ENCODE results near the gene ST6GAL1.

ST6GAL1 gene

GRCh38 chr3:187084126-187084525, 153.8 kb downstream of the ST6GAL1 start:
- DNase-seq, result no peak

DNA sequence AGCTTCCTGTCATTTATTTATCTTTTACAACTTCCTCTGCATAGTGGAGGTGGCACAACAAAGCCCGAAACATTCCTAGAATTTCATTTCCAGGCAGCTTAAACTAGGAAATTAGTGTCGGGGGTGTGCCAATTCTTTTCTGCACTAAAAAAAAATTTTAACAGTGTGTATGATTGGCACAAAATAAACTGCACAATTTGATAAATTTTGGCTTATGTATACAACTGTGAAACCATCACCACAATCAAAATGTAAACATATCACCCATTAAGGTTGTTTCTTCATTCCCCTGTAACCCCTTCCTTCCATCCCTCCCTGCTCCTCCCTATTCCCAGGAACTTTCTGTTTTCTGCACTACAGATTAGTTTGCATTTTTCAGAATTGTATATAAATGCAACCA, 154.3 kb downstream of the ST6GAL1 start:
- no peak for DNase-seq

- no peak for DNase-seq
Observed at GRCh38 chr3:187085021-187085666, 154.8 kb downstream of the ST6GAL1 start.

- DNase-seq, result no peak
Observed at GRCh38 chr3:187085933-187086332, 155.6 kb downstream of the ST6GAL1 start.

GRCh38 chr3:187086831-187087230, 156.5 kb downstream of the ST6GAL1 start:
- DNase-seq, result no peak

GRCh38 chr3:187088701-187089100, 158.4 kb downstream of the ST6GAL1 start:
- no peak for DNase-seq

GRCh38 chr3:187093320-187093719, 163.0 kb downstream of the ST6GAL1 start:
- no peak for DNase-seq

- DNase-seq, result no peak
Observed at GRCh38 chr3:187098923-187099512, 168.7 kb downstream of the ST6GAL1 start.

- DNase-seq, result peak; percentile 55
Observed at GRCh38 chr3:187101184-187102072, 171.1 kb downstream of the ST6GAL1 start.

DNA sequence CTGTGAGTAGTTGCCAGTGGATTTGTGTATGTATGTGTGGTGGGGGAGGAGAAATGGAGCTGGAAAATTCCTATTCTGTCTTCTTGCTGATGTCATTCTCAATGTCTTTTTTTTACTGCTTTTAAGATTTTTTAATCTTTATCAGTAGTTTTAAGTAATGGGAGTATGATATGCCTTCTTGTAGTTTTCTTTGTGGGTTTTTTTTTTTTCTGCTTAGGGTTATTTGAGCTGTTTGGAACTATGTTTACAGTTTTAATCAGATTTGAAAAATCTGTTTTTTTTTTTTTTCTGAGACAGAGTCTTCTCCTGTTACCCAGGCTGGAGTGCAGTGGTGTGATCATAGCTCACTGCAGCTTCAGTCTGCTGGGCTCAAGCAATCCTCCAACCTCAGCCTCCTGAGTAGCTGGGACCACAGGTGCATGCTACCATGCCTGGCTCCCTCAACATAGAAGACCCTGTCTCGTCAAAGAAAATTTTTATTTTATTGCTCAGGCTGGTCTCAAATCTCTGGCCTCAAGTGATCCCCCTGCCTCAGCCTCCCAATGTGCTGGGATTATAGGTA, 171.8 kb downstream of the ST6GAL1 start:
- no peak for DNase-seq

GRCh38 chr3:187103251-187103650, 172.9 kb downstream of the ST6GAL1 start:
- DNase-seq, result no peak

DNA sequence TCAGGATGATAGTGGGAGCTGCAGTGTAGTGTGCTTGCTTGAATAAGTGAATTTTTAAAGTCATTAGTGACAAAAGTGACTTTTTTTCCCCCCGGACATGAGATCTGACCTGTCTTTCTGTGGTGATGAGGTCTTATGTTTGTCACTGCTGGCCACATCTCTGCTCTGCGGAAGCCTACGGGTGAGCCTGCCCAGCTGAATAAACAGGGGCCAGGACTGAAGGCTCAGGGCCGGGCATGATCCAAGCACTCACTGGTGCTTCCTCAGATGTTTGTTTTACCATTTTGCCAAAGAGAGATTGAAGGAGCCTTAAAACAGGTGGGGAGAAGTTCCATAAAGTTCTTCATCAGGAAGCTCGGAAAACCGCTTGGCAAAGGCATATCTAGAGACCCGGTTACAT, 174.0 kb downstream of the ST6GAL1 start:
- no peak for DNase-seq

- DNase-seq, result no peak
Observed at GRCh38 chr3:187104933-187105332, 174.6 kb downstream of the ST6GAL1 start.

- DNase-seq, result no peak
Observed at GRCh38 chr3:187105700-187106099, 175.4 kb downstream of the ST6GAL1 start.

GRCh38 chr3:187107989-187108388, 177.7 kb downstream of the ST6GAL1 start:
- no peak for DNase-seq

DNA sequence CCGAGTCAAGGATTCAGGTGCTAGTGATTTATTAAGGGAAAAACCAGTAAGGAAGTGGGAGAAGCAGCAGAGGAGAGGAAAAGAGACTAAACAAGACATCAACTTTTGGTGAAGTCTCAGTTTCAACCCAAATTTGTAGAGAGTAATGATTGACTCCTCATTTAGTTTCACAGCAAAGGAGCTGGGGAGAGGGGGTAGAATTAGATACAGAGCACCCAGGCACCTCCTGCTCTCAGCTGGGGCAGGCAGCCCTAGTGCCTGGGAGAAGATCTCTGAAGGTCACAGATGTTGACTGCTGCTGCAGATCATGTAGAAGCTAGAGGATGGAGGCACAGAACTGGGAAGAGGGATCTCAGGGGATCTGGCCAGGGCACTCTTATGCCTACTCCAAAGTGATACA, 179.8 kb downstream of the ST6GAL1 start:
- DNase-seq, result no peak

DNA sequence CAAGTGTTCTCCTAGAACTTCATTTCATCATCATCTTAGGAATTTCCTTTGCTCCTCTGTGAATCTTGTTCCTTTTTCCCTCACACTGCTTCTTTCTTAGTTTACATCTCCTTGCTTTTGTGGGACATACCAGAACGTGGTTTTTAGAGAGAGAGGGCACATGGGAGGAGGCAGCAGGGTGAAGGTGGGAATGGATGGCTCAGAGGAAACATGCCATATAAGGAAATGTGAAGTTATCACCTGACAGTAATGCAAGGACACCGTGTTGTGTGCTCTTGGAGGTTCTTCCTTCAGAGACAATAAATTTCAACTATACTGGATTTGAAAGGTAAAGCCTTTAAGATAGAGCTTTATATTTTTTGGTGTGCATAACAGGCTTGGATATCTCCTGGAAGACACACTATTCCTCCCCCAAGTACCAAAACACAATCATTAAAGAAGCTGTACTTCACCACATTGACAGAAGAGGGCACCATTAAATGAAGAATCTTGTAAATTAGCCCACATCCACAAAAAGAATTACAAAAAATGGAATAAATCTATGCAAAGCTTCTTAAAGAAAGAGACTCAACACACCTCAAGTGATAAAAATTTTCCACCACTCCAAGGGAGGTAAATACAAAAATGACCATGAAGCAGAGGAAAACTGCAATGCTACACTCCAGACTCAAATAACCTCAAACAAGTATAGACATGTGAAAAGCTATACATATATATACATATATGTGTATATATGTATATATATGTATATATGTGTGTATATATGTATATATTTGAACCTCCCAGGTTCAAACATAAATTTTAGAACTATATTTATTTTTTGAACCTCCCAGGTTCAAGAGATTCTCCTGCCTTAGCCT, 182.8 kb downstream of the ST6GAL1 start:
- no peak for DNase-seq

DNA sequence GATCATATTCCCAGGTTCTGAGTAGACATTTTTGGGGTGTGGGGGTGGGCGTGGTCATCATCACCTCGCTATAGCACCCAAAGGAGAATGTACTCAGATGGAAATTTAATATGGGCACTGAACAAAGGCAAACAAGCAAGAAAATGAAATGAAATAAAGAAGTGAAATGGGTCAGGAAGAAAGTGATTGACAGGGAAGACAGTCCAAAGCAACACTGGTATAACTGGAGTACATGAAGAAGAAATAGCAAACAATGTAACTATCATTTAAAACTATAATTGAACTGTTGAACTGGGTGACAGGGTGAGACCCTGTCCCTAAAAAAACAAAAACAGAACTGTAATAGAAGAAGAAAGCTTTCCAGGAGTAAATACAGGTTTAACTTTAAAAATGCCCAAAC, 184.2 kb downstream of the ST6GAL1 start:
- DNase-seq, result no peak

DNA sequence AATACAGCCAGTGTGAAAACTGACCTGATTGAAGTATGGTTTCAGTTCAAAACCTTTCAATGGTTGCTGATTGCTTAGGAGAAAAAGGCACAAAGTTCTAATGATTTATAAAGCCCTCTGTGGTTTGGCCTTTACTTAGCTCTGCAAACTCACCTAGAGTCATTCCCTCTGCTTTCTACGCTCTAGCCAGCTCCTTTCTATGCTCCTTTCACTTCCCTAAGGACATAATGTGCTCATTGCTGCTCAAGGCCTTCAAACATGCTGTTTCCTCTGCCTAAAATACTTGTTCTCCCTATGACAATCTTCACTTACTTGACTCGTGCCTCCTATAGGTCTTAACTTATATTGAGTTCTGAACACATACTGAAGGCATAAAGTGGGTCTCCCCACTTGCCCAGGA, 190.0 kb downstream of the ST6GAL1 start:
- no peak for DNase-seq

GRCh38 chr3:187122261-187122660, 191.9 kb downstream of the ST6GAL1 start:
- no peak for DNase-seq

GRCh38 chr3:187125319-187126031, 195.1 kb downstream of the ST6GAL1 start:
- no peak for DNase-seq

Measured in activated CD8-positive, alpha-beta memory T cell treated with anti-CD3 and anti-CD28 coated beads, Interleukin-2, amount 50 U/mL, for 4 hours (primary cell).